WTC11 (cell line): Measurements from ENCODE around the gene XAGE3. TPM values are rescaled to one million over a fixed set of nuclear protein-coding genes. Genes with fewer than 3 reads are reported as not detected.
"Not testable (repeated sequence)": the region's sequence is repeated elsewhere in the genome, so short reads cannot be mapped to it uniquely, and the experiment has no call there.

Experiments used
- ATAC-seq: fragments of 200-7000 bp; cut with Tn5 transposase; 2 replicates; pipeline ENCODE4 v1.10.0; 2021; ENCODE audit warnings: mild to moderate bottlenecking, moderate library complexity
- CTCF ChIA-PET: fragments of 300-600 bp; sonication (Branson Sonifier 250); formaldehyde crosslinking; loops from one replicate; lab custom pipeline; 2021; ENCODE audit warnings: antibody characterized with exemption; lab: Charles Lee
- POLR2A ChIA-PET: fragments of 350-600 bp; sonication (Branson Sonifier 250); formaldehyde crosslinking; loops from one replicate; lab custom pipeline; 2021; ENCODE audit warnings: antibody characterized with exemption; lab: Charles Lee
- DNase-seq: peaks from one replicate; pipeline ENCODE4 v3.0.0; 2021; ENCODE audit warnings: low spot score
- H3K27ac Mint-ChIP-seq: 2 replicates; pipeline ENCODE4 v1.8.0; 2021; ENCODE audit warnings: mixed read lengths
- H3K27me3 Mint-ChIP-seq: 2 replicates; pipeline ENCODE4 v1.8.0; 2021; ENCODE audit warnings: low read depth, mild to moderate bottlenecking, moderate library complexity, mixed read lengths
- H3K36me3 Mint-ChIP-seq: 2 replicates; pipeline ENCODE4 v1.8.0; 2021; ENCODE audit warnings: mixed read lengths
- H3K4me1 Mint-ChIP-seq: 2 replicates; pipeline ENCODE4 v1.8.0; 2022; ENCODE audit warnings: mixed read lengths
- H3K4me3 Mint-ChIP-seq: 2 replicates; pipeline ENCODE4 v1.8.0; 2021; ENCODE audit warnings: mild to moderate bottlenecking, moderate library complexity, mixed read lengths
- H3K9me3 Mint-ChIP-seq: 2 replicates; pipeline ENCODE4 v1.8.0; 2021; ENCODE audit warnings: mixed read lengths
- CREM ChIP-seq: sonication (generic); formaldehyde crosslinking; IDR thresholded peaks from 2 replicates; pipeline ENCODE4 v1.8.1; 2022; ENCODE audit warnings: mild to moderate bottlenecking, missing genetic modification reagents, moderate library complexity
- GTF2I ChIP-seq: fragments of 250-450 bp; sonication (Bioruptor Pico); conservative IDR thresholded peaks from 2 replicates; pipeline ENCODE4 v1.4.0; 2021; ENCODE audit warnings: mild to moderate bottlenecking
- HMGA2 ChIP-seq: fragments of 250-450 bp; sonication (Bioruptor Pico); IDR thresholded peaks from 2 replicates; pipeline ENCODE4 v1.4.0; 2021; ENCODE audit warnings: mild to moderate bottlenecking, moderate library complexity
- MXD4 ChIP-seq: fragments of 250-450 bp; sonication (Bioruptor Pico); IDR thresholded peaks from 2 replicates; pipeline ENCODE4 v1.8.0; 2021; ENCODE audit warnings: mild to moderate bottlenecking, moderate library complexity, borderline replicate concordance
- NFATC4 ChIP-seq: fragments of 250-450 bp; sonication (Bioruptor Pico); IDR thresholded peaks from 2 replicates; pipeline ENCODE4 v1.9.0; 2021; ENCODE audit warnings: mild to moderate bottlenecking
- NR3C1 ChIP-seq: sonication (generic); formaldehyde crosslinking; conservative IDR thresholded peaks from 2 replicates; pipeline ENCODE4 v1.8.1; 2023; ENCODE audit warnings: low read depth, mild to moderate bottlenecking, missing genetic modification reagents
- ZNF219 ChIP-seq: sonication (generic); formaldehyde crosslinking; IDR thresholded peaks from 2 replicates; pipeline ENCODE4 v1.8.0; 2023; ENCODE audit warnings: missing genetic modification reagents, mild to moderate bottlenecking, borderline replicate concordance
- ZNF263 ChIP-seq: sonication (generic); formaldehyde crosslinking; IDR thresholded peaks from 2 replicates; pipeline ENCODE4 v1.8.1; 2022; ENCODE audit warnings: low read depth, mild to moderate bottlenecking, moderate library complexity, missing genetic modification reagents
- ZNF317 ChIP-seq: sonication (generic); formaldehyde crosslinking; IDR thresholded peaks from 2 replicates; pipeline ENCODE4 v1.8.1; 2023; ENCODE audit warnings: low read depth, mild to moderate bottlenecking, moderate library complexity, missing genetic modification reagents, borderline replicate concordance
- total RNA-seq: library from RNA; stranded (reverse); gene quantifications from 3 replicates; pipeline ENCODE4 v1.2.3, GENCODE V29; 2021
- TF ChIP-seq, protein P1 (sequence below): fragments of 250-450 bp; sonication (Bioruptor Pico); IDR thresholded peaks from 2 replicates; pipeline ENCODE4 v1.8.0; 2021; ENCODE audit warnings: mild to moderate bottlenecking
- TF ChIP-seq, protein P2 (sequence below): fragments of 250-450 bp; sonication (Bioruptor Pico); IDR thresholded peaks from 2 replicates; pipeline ENCODE4 v1.9.0; 2021; ENCODE audit warnings: mild to moderate bottlenecking
- TF ChIP-seq, protein P3 (sequence below): fragments of 250-450 bp; sonication (Bioruptor Pico); IDR thresholded peaks from 2 replicates; pipeline ENCODE4 v1.9.0; 2021; ENCODE audit warnings: mild to moderate bottlenecking
- TF ChIP-seq, protein P4 (sequence below): sonication (generic); formaldehyde crosslinking; IDR thresholded peaks from 2 replicates; pipeline ENCODE4 v1.8.1; 2022; ENCODE audit warnings: low read depth, mild to moderate bottlenecking, moderate library complexity, missing genetic modification reagents, borderline replicate concordance
- TF ChIP-seq, protein P5 (sequence below): sonication (generic); formaldehyde crosslinking; IDR thresholded peaks from 2 replicates; pipeline ENCODE4 v1.8.0; 2022; ENCODE audit warnings: mild to moderate bottlenecking, missing genetic modification reagents
- TF ChIP-seq, protein P6 (sequence below): fragments of 250-450 bp; sonication (Bioruptor Pico); IDR thresholded peaks from 2 replicates; pipeline ENCODE4 v2.1.2; 2022; ENCODE audit warnings: mild to moderate bottlenecking, moderate library complexity

The XAGE3 gene
- total RNA-seq, 1 experiment from 2014 or later = not detected

DNA sequence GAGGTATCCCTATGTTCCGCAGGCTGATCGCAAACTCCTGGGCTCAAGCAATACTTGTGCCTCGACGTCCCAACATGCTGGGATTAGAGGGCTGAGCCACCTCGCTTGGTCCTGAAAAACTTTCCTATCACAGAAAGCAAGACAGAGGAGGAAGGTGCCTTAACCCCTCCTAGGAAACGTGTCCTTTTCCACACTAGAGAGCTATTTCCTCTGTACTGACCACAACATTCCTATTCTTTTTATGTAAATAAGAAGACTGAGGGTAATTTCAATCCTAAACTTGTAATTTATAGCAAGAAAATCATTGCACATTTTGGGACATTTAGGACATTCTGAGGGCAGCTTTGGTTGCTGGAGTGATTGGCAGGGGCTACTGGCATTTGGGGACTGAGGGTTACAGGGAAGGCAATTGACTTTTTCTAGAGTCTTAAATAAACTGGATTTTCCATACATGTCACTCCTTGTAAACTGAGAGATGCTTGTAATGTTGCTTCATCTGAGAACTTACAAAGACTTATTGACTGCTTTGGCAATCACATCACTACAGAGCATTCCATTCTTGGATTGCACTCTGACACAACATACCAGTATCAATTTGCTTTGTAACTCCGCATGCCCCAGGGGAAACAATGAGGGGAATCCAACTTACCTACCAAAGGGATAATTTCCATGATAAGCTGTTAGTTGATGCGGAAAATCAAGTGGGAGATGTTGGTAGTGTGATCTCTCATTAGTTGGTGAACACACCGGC lies 15.6 kb downstream of the XAGE3 start (continued):
- TF ChIP-seq, protein P1, sequence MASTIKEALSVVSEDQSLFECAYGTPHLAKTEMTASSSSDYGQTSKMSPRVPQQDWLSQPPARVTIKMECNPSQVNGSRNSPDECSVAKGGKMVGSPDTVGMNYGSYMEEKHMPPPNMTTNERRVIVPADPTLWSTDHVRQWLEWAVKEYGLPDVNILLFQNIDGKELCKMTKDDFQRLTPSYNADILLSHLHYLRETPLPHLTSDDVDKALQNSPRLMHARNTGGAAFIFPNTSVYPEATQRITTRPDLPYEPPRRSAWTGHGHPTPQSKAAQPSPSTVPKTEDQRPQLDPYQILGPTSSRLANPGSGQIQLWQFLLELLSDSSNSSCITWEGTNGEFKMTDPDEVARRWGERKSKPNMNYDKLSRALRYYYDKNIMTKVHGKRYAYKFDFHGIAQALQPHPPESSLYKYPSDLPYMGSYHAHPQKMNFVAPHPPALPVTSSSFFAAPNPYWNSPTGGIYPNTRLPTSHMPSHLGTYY (CRISPR knock-in tag) = no peak
- TF ChIP-seq, protein P2, sequence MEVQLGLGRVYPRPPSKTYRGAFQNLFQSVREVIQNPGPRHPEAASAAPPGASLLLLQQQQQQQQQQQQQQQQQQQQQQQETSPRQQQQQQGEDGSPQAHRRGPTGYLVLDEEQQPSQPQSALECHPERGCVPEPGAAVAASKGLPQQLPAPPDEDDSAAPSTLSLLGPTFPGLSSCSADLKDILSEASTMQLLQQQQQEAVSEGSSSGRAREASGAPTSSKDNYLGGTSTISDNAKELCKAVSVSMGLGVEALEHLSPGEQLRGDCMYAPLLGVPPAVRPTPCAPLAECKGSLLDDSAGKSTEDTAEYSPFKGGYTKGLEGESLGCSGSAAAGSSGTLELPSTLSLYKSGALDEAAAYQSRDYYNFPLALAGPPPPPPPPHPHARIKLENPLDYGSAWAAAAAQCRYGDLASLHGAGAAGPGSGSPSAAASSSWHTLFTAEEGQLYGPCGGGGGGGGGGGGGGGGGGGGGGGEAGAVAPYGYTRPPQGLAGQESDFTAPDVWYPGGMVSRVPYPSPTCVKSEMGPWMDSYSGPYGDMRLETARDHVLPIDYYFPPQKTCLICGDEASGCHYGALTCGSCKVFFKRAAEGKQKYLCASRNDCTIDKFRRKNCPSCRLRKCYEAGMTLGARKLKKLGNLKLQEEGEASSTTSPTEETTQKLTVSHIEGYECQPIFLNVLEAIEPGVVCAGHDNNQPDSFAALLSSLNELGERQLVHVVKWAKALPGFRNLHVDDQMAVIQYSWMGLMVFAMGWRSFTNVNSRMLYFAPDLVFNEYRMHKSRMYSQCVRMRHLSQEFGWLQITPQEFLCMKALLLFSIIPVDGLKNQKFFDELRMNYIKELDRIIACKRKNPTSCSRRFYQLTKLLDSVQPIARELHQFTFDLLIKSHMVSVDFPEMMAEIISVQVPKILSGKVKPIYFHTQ (CRISPR knock-in tag) = no peak
- TF ChIP-seq, protein P3, sequence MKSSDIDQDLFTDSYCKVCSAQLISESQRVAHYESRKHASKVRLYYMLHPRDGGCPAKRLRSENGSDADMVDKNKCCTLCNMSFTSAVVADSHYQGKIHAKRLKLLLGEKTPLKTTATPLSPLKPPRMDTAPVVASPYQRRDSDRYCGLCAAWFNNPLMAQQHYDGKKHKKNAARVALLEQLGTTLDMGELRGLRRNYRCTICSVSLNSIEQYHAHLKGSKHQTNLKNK (CRISPR knock-in tag) = no peak
- TF ChIP-seq, protein P4, sequence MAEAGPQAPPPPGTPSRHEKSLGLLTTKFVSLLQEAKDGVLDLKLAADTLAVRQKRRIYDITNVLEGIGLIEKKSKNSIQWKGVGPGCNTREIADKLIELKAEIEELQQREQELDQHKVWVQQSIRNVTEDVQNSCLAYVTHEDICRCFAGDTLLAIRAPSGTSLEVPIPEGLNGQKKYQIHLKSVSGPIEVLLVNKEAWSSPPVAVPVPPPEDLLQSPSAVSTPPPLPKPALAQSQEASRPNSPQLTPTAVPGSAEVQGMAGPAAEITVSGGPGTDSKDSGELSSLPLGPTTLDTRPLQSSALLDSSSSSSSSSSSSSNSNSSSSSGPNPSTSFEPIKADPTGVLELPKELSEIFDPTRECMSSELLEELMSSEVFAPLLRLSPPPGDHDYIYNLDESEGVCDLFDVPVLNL (CRISPR knock-in tag) = no peak
- TF ChIP-seq ZNF219 (CRISPR knock-in tag) (no peak), ZNF263 (CRISPR knock-in tag) (no peak), ZNF317 (CRISPR knock-in tag) (no peak), NFATC4 (CRISPR knock-in tag) (no peak), MXD4 (CRISPR knock-in tag) (no peak)

DNA sequence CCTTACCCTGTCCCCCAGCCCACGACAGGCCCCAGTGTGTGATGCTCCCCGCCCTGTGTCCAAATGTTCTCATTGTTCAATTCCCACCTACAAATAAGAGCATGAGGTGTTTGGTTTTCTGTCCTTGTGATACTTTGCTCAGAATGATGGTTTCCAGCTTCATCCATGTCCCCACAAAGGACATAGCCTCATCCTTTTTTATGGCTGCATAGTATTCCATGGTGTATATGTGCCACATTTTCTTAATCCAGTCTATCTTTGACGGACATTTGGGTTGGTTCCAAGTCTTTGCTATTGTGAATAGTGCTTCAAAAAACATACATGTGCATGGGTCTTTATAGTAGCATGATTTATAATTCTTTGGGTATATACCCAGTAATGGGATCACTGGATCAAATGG lies 24.3 kb downstream of the XAGE3 start:
- H3K36me3 Mint-ChIP-seq, H3K4me1 Mint-ChIP-seq, H3K9me3 Mint-ChIP-seq, POLR2A ChIA-PET, CTCF ChIA-PET, H3K4me3 Mint-ChIP-seq, ATAC-seq, DNase-seq, H3K27ac Mint-ChIP-seq: not testable (repeated sequence)
- peaks cover 18% of the 10 kb centered on the region for H3K27me3 Mint-ChIP-seq

DNA sequence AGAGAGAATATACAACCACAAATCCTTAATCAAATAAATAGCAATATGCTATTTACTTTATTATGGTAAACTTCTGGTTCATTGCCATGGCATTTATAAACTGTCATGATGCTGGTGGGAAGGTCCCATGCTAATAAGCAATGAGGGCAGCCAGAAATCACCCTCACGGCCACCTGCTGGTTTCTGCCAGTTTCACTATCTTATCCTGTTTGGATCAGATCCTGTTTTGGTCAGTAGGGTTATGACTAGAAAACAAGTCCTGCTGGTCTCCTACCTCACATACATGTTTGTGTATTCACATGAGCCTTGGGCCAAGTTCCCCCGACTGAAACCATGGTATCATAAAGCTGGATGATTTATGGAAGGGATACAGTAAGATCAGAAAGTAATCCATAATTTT lies 28.7 kb downstream of the XAGE3 start:
- CTCF ChIA-PET = no interaction called here

More for the DNA sequence above, 28.7 kb downstream of the XAGE3 start:
- Mint-ChIP-seq H3K4me1 (no peaks in the 10 kb centered on the region), H3K9me3 (no peaks in the 10 kb centered on the region), H3K36me3 (no peaks in the 10 kb centered on the region), H3K27ac (no peak overlapping the region), H3K4me3 (no peak overlapping the region), H3K27me3 (no peaks in the 10 kb centered on the region; the same call in 1 of the 2 replicates)
- TF ChIP-seq GTF2I (CRISPR knock-in tag) (no peak), NR3C1 (CRISPR knock-in tag) (no peak), CREM (no peak), ZNF219 (CRISPR knock-in tag) (no peak), HMGA2 (CRISPR knock-in tag) (no peak), ZNF263 (CRISPR knock-in tag) (no peak)
- TF ChIP-seq, protein P5, sequence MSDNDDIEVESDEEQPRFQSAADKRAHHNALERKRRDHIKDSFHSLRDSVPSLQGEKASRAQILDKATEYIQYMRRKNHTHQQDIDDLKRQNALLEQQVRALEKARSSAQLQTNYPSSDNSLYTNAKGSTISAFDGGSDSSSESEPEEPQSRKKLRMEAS (CRISPR knock-in tag) = no peak
- TF ChIP-seq, protein P6, sequence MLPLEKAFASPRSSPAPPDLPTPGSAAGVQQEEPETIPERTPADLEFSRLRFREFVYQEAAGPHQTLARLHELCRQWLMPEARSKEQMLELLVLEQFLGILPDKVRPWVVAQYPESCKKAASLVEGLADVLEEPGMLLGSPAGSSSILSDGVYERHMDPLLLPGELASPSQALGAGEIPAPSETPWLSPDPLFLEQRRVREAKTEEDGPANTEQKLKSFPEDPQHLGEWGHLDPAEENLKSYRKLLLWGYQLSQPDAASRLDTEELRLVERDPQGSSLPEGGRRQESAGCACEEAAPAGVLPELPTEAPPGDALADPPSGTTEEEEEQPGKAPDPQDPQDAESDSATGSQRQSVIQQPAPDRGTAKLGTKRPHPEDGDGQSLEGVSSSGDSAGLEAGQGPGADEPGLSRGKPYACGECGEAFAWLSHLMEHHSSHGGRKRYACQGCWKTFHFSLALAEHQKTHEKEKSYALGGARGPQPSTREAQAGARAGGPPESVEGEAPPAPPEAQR (CRISPR knock-in tag) = no peak
- POLR2A ChIA-PET = no interaction called here
- DNase-seq (no peak), ATAC-seq (no peak)
